CD4-positive, alpha-beta T cell (primary cell): Measurements from ENCODE around the gene KCNIP4. TPM values are rescaled to one million over a fixed set of nuclear protein-coding genes. Genes with fewer than 3 reads are reported as not detected.

Experiments
- ATAC-seq: fragments of 200-7000 bp; cut with Tn5 transposase; one replicate; pipeline ENCODE4 v1.10.0; 2022; ENCODE audit warnings: mild to moderate bottlenecking; ENCODE audit not compliant: poor library complexity
- CTCF ChIA-PET: fragments of 350-600 bp; sonication (Branson Sonifier 250); formaldehyde crosslinking; loops from one replicate; lab custom pipeline; 2021; ENCODE audit warnings: antibody characterized with exemption, inconsistent platforms; lab: Charles Lee
- POLR2A ChIA-PET: fragments of 350-600 bp; sonication (Branson Sonifier 250); formaldehyde crosslinking; loops from one replicate; lab custom pipeline; 2021; ENCODE audit warnings: antibody characterized with exemption, inconsistent platforms; lab: Charles Lee
- DNase-seq, 14 experiments: peaks; one replicate each; pipeline ENCODE4 v3.0.0-alpha.2; 2013 to 2020; ENCODE audit warnings: mixed read lengths in 2 of 14
- H3K27ac ChIP-seq, 2 donors: one replicate each; pipeline versions ENCODE4 v1.5.1 to v1.7.0; 2013; ENCODE audit warnings: low read length in 2 of 2, low read depth in 1 of 2, mild to moderate bottlenecking in 1 of 2
- H3K27me3 ChIP-seq, 2 experiments: 1 replicate in 1 of 2; 2 replicates in 1 of 2; pipeline versions ENCODE4 v1.6.1 to v1.7.0; 2013; ENCODE audit warnings: low read length in 2 of 2, control low read depth in 1 of 2, mild to moderate bottlenecking in 1 of 2, moderate library complexity in 1 of 2; ENCODE audit not compliant: insufficient read depth in 2 of 2, control insufficient read depth in 1 of 2
- H3K36me3 ChIP-seq: one replicate; pipeline ENCODE4 v1.6.1; 2013; ENCODE audit warnings: low read length, control low read depth; ENCODE audit not compliant: insufficient read depth
- H3K4me1 ChIP-seq: one replicate; pipeline ENCODE4 v1.6.1; 2013; ENCODE audit warnings: low read length, control low read depth; ENCODE audit not compliant: insufficient read depth
- H3K4me3 ChIP-seq: one replicate; pipeline ENCODE4 v1.5.1; 2013; ENCODE audit warnings: mild to moderate bottlenecking, low read length, moderate library complexity
- H3K9me3 ChIP-seq, 2 experiments: 1 replicate in 1 of 2; 2 replicates in 1 of 2; pipeline versions ENCODE4 v1.6.1 to v1.7.0; 2013; ENCODE audit warnings: low read length in 2 of 2, mild to moderate bottlenecking in 2 of 2, control low read depth in 1 of 2, moderate library complexity in 1 of 2; ENCODE audit not compliant: control insufficient read depth in 1 of 2, insufficient read depth in 1 of 2
- H3K27ac Mint-ChIP-seq: one replicate; pipeline ENCODE4 v1.8.0; 2020; ENCODE audit warnings: mixed read lengths
- H3K27me3 Mint-ChIP-seq: one replicate; pipeline ENCODE4 v1.8.0; 2021; ENCODE audit warnings: mixed read lengths
- H3K36me3 Mint-ChIP-seq: one replicate; pipeline ENCODE4 v1.8.0; 2021; ENCODE audit warnings: low read depth, mixed read lengths
- H3K4me1 Mint-ChIP-seq: one replicate; pipeline ENCODE4 v1.8.0; 2021; ENCODE audit warnings: low read depth, mixed read lengths
- H3K4me3 Mint-ChIP-seq: one replicate; pipeline ENCODE4 v1.8.0; 2020; ENCODE audit warnings: mild to moderate bottlenecking, mixed read lengths
- H3K9me3 Mint-ChIP-seq: one replicate; pipeline ENCODE4 v1.8.0; 2020; ENCODE audit warnings: mixed read lengths
- CTCF ChIP-seq: fragments of 200-600 bp; IDR thresholded peaks from one replicate; pipeline ENCODE4 v1.8.0; 2022; ENCODE audit warnings: antibody characterized with exemption, mild to moderate bottlenecking
- intact Hi-C, 2 experiments: fragments of 100-400 bp; cut with DNase I in 1 of 2; cut with micrococcal nuclease in 1 of 2; formaldehyde crosslinking; loops; one replicate each; pipeline versions ENCODE4 v1.15.1 to v1.9.0; 2023 to 2025; cut with DNase I, micrococcal nuclease
- total RNA-seq, 174 experiments: library from RNA in 2 of 174; stranded (reverse) in 2 of 174; gene quantifications; one replicate each; pipeline ENCODE4 v1.2.3 and lab custom pipeline; 2021 to 2026

KCNIP4 gene
- total RNA-seq, 2 experiments from 2014 or later = not detected

- Mint-ChIP-seq H3K27me3 (peaks cover 5% of the 10 kb centered on the region), H3K36me3 (peaks cover 28% of the 10 kb centered on the region), H3K4me1 (peaks cover 48% of the 10 kb centered on the region), H3K9me3 (no peaks in the 10 kb centered on the region), H3K27ac (peak within 1 kb of the TSS; percentile 94), H3K4me3 (peak within 1 kb of the TSS; percentile 96)
- DNase-seq (peak; percentile 83 to 97 (median 90)), ATAC-seq (peak; percentile 97)
- ChIA-PET POLR2A (interaction anchor here (0.6 to 1.5 kb wide), 2 partner anchors 15 to 316 kb away, joined by 4 read pairs; no protein-coding TSS in a partner anchor), CTCF (interaction anchor here (1.0 kb wide), 1 partner anchor 15 kb away, joined by 3 read pairs; no protein-coding TSS in a partner anchor)
- intact Hi-C loops = no loop called here
- Histone ChIP-seq H3K4me1 (peaks cover 16% of the 10 kb centered on the region), H3K4me3 (peak within 1 kb of the TSS; percentile 75), H3K27me3 (no peaks in the 10 kb centered on the region), H3K36me3 (peaks cover 7% of the 10 kb centered on the region), H3K9me3 (no peaks in the 10 kb centered on the region), H3K27ac (peak within 1 kb of the TSS; percentile 29 to 84)
- no peak for TF ChIP-seq CTCF
Observed at GRCh38 chr4:20700007-20700761, 1248.4 kb downstream of the KCNIP4 start, which contains the start of gene PACRGL. PACRGL (plus strand) TSS chr4:20700458; CDS start chr4:20704482, 4,024 bp downstream.

- POLR2A ChIA-PET = no interaction called here
- peaks cover 41% of the 10 kb centered on the region for H3K4me1 Mint-ChIP-seq
- H3K27ac ChIP-seq = no peak overlapping the region
Observed at GRCh38 chr4:20698820-20699219, 1249.8 kb downstream of the KCNIP4 start.

GRCh38 chr4:20698382-20698781 is 1250.2 kb downstream of the KCNIP4 start:
- Histone ChIP-seq H3K27ac (no peak overlapping the region), H3K36me3 (no peaks in the 10 kb centered on the region), H3K4me1 (peaks cover 16% of the 10 kb centered on the region), H3K27me3 (no peaks in the 10 kb centered on the region), H3K4me3 (no peak overlapping the region), H3K9me3 (no peaks in the 10 kb centered on the region)
- CTCF ChIA-PET = interaction anchor here (0.8 to 1.1 kb wide), 2 partner anchors 13 to 30 kb away, joined by 3 to 4 read pairs; no protein-coding TSS in a partner anchor
- no peak for ATAC-seq
- POLR2A ChIA-PET = no interaction called here
- Mint-ChIP-seq H3K4me3 (peak overlapping the region; percentile 46), H3K9me3 (no peaks in the 10 kb centered on the region), H3K4me1 (peaks cover 39% of the 10 kb centered on the region), H3K36me3 (peaks cover 12% of the 10 kb centered on the region), H3K27ac (no peak overlapping the region), H3K27me3 (peaks cover 5% of the 10 kb centered on the region)
- no peak for DNase-seq
- TF ChIP-seq CTCF = no peak
- intact Hi-C loops = no loop called here

More at GRCh38 chr4:20698820-20699219, 1249.8 kb downstream of the KCNIP4 start:
- Mint-ChIP-seq H3K4me3 (peak overlapping the region; percentile 84), H3K9me3 (no peaks in the 10 kb centered on the region), H3K27me3 (peaks cover 5% of the 10 kb centered on the region), H3K27ac (peak overlapping the region; percentile 94), H3K36me3 (peaks cover 14% of the 10 kb centered on the region)
- CTCF ChIA-PET = interaction anchor here (0.8 to 1.1 kb wide), 2 partner anchors 14 to 29 kb away, joined by 3 to 4 read pairs; no protein-coding TSS in a partner anchor
- no peak overlapping the region for H3K4me3 ChIP-seq
- intact Hi-C loops = no loop called here
- no peak for TF ChIP-seq CTCF
- no peaks in the 10 kb centered on the region for H3K9me3 ChIP-seq
- ATAC-seq (no peak), DNase-seq (no peak)
- no peaks in the 10 kb centered on the region for H3K27me3 ChIP-seq
- H3K4me1 ChIP-seq = peaks cover 16% of the 10 kb centered on the region
- no peaks in the 10 kb centered on the region for H3K36me3 ChIP-seq
